HEK293 (cell line): Measurements from ENCODE around the gene LAMA2.

Experiments
- CTCF ChIA-PET: fragments of 350-600 bp; formaldehyde crosslinking; extraction: SDS; loops from one replicate; lab custom pipeline; 2021; ENCODE audit warnings: antibody characterized with exemption; lab: Yijun Ruan, JAX
- POLR2A ChIA-PET: fragments of 300-600 bp; formaldehyde crosslinking; extraction: SDS; loops from one replicate; lab custom pipeline; 2020; ENCODE audit warnings: antibody characterized with exemption, inconsistent platforms; lab: Yijun Ruan, JAX
- H3K27ac ChIP-seq: fragments of 200-500 bp; sonication (Bioruptor generic); 2 replicates; pipeline ENCODE4 v1.5.1; 2014; ENCODE audit warnings: low read depth, low read length, control low read depth, inconsistent platforms; ENCODE audit errors: extremely low read depth
- H3K36me3 ChIP-seq, 2 experiments: fragments of 200-500 bp in 1 of 2; sonication (Bioruptor generic) in 1 of 2; 1 replicate in 1 of 2; 2 replicates in 1 of 2; pipeline ENCODE4 v1.5.1; 2014 to 2017; ENCODE audit warnings: inconsistent platforms in 2 of 2, low read length in 2 of 2; ENCODE audit not compliant: control insufficient read depth in 2 of 2, insufficient read depth in 1 of 2
- H3K4me1 ChIP-seq: fragments of 200-500 bp; sonication (Bioruptor generic); 2 replicates; pipeline ENCODE4 v1.5.1; 2014; ENCODE audit warnings: mild to moderate bottlenecking, low read length, inconsistent platforms; ENCODE audit not compliant: control insufficient read depth, insufficient read depth
- H3K4me3 ChIP-seq: 2 replicates; pipeline ENCODE4 v1.5.1; 2011; ENCODE audit warnings: low read depth, mild to moderate bottlenecking, control low read depth, low read length, moderate library complexity
- H3K9me3 ChIP-seq: fragments of 200-500 bp; sonication (Bioruptor generic); 2 replicates; pipeline ENCODE4 v1.5.1; 2014; ENCODE audit warnings: low read depth, low read length, inconsistent platforms; ENCODE audit not compliant: control insufficient read depth, insufficient read depth
- GLIS2 ChIP-seq: fragments of 450-650 bp; formaldehyde crosslinking; IDR thresholded peaks from 2 replicates; pipeline ENCODE4 v1.5.1; 2016; ENCODE audit warnings: missing biosample characterization, missing genetic modification characterization
- PRDM2 ChIP-seq: fragments of 450-650 bp; formaldehyde crosslinking; IDR thresholded peaks from 2 replicates; pipeline ENCODE4 v1.5.1; 2016; ENCODE audit warnings: missing biosample characterization, missing genetic modification characterization, borderline replicate concordance
- SALL2 ChIP-seq: fragments of 450-650 bp; formaldehyde crosslinking; IDR thresholded peaks from 2 replicates; pipeline ENCODE4 v1.5.0; 2017; ENCODE audit warnings: missing biosample characterization, mild to moderate bottlenecking, missing genetic modification characterization, borderline replicate concordance
- ZBTB6 ChIP-seq: fragments of 450-650 bp; formaldehyde crosslinking; IDR thresholded peaks from 2 replicates; pipeline ENCODE4 v1.5.1; 2017; ENCODE audit warnings: missing biosample characterization, missing genetic modification characterization
- ZFP69B ChIP-seq: fragments of 450-650 bp; formaldehyde crosslinking; IDR thresholded peaks from 2 replicates; pipeline ENCODE4 v1.5.1; 2016; ENCODE audit warnings: missing biosample characterization, missing genetic modification characterization
- ZNF140 ChIP-seq: fragments of 450-650 bp; formaldehyde crosslinking; IDR thresholded peaks from 2 replicates; pipeline ENCODE4 v1.5.1; 2016; ENCODE audit warnings: missing biosample characterization, missing genetic modification characterization
- ZNF214 ChIP-seq: fragments of 450-650 bp; formaldehyde crosslinking; IDR thresholded peaks from 2 replicates; pipeline ENCODE4 v1.5.1; 2017; ENCODE audit warnings: missing biosample characterization, mild to moderate bottlenecking, missing genetic modification characterization, borderline replicate concordance
- ZNF239 ChIP-seq: fragments of 450-650 bp; formaldehyde crosslinking; IDR thresholded peaks from 2 replicates; pipeline ENCODE4 v1.5.1; 2016; ENCODE audit warnings: missing biosample characterization, missing genetic modification characterization
- ZNF398 ChIP-seq: fragments of 450-650 bp; formaldehyde crosslinking; IDR thresholded peaks from 2 replicates; pipeline ENCODE4 v1.5.1; 2017; ENCODE audit warnings: missing biosample characterization, missing genetic modification characterization
- ZNF514 ChIP-seq: fragments of 450-650 bp; formaldehyde crosslinking; IDR thresholded peaks from 2 replicates; pipeline ENCODE4 v1.5.1; 2016; ENCODE audit warnings: missing biosample characterization, missing genetic modification characterization
- ZNF530 ChIP-seq: fragments of 450-650 bp; formaldehyde crosslinking; IDR thresholded peaks from 2 replicates; pipeline ENCODE4 v1.5.1; 2016; ENCODE audit warnings: low read depth, missing biosample characterization, missing genetic modification characterization
- ZNF670 ChIP-seq: fragments of 450-650 bp; formaldehyde crosslinking; IDR thresholded peaks from 2 replicates; pipeline ENCODE4 v1.5.1; 2016; ENCODE audit warnings: missing biosample characterization, missing genetic modification characterization, low read depth
- ZSCAN23 ChIP-seq: fragments of 450-650 bp; formaldehyde crosslinking; IDR thresholded peaks from 2 replicates; pipeline ENCODE4 v1.5.1; 2016; ENCODE audit warnings: missing biosample characterization, missing genetic modification characterization

The LAMA2 gene

GRCh38 chr6:129492260-129492659 lies 609.3 kb downstream of the LAMA2 start:
- H3K4me1 ChIP-seq, result peaks cover 3% of the 10 kb centered on the region
- no peak overlapping the region for H3K4me3 ChIP-seq

More at GRCh38 chr6:129492260-129492659, 609.3 kb downstream of the LAMA2 start:
- Histone ChIP-seq H3K9me3 (no peaks in the 10 kb centered on the region), H3K36me3 (no peaks in the 10 kb centered on the region), H3K27ac (no peak overlapping the region)
- POLR2A ChIA-PET, result no interaction called here
- CTCF ChIA-PET, result interaction anchor here (0.7 to 1.6 kb wide), 4 partner anchors 9 to 797 kb away, joined by 3 to 7 read pairs (median 5); no protein-coding TSS in a partner anchor
- TF ChIP-seq ZFP69B (tag by site-specific recombination), result no peak
- TF ChIP-seq ZBTB6 (tag by site-specific recombination), result no peak
- TF ChIP-seq ZNF670 (tag by site-specific recombination), result no peak
- TF ChIP-seq GLIS2 (tag by site-specific recombination), result no peak
- no peak for TF ChIP-seq ZNF239 (tag by site-specific recombination)
- TF ChIP-seq ZNF530 (tag by site-specific recombination), result no peak
- TF ChIP-seq ZNF214, result no peak
- no peak for TF ChIP-seq ZNF514 (tag by site-specific recombination)
- TF ChIP-seq SALL2 (tag by site-specific recombination), result no peak
- TF ChIP-seq PRDM2, result no peak
- TF ChIP-seq ZNF140 (tag by site-specific recombination), result no peak
- TF ChIP-seq ZNF398 (tag by site-specific recombination), result no peak
- TF ChIP-seq ZSCAN23 (tag by site-specific recombination), result no peak
